Vagina (tissue), 2 donors: ENCODE results near the gene NOSIP. TPM values are rescaled to one million over a fixed set of nuclear protein-coding genes. Genes with fewer than 3 reads are reported as not detected.
A peak's percentile ranks its signal among the peaks of the same experiment; 100 is the strongest.

Experiments
- DNase-seq, 2 donors: peaks; one replicate each; pipeline ENCODE4 v3.0.0-alpha.2; 2017; ENCODE audit errors: extremely low spot score in 2 of 2
- H3K27ac ChIP-seq: fragments of 200-600 bp; sonication (generic); one replicate; pipeline ENCODE4 v1.5.1; 2019
- H3K27me3 ChIP-seq: fragments of 200-600 bp; sonication (generic); one replicate; pipeline ENCODE4 v1.5.1; 2019
- H3K36me3 ChIP-seq, 2 donors: fragments of 200-600 bp; sonication (generic); one replicate each; pipeline ENCODE4 v1.5.1; 2017 to 2019
- H3K4me1 ChIP-seq: fragments of 200-600 bp; sonication (generic); one replicate; pipeline ENCODE4 v1.5.1; 2019
- H3K4me3 ChIP-seq, 2 donors: fragments of 200-600 bp; sonication (generic); 1 replicate in 1 of 2; 2 replicates in 1 of 2; pipeline ENCODE4 v1.5.1; 2016 to 2019
- H3K9me3 ChIP-seq: fragments of 200-600 bp; sonication (generic); one replicate; pipeline ENCODE4 v1.5.1; 2019
- POLR2A ChIP-seq, 2 donors: fragments of 450-650 bp; IDR thresholded peaks; one replicate each; pipeline ENCODE4 v1.6.1; 2017; ENCODE audit warnings: antibody characterized with exemption in 2 of 2, mild to moderate bottlenecking in 2 of 2, moderate library complexity in 2 of 2
- POLR2AphosphoS5 ChIP-seq, 2 donors: sonication (generic); formaldehyde crosslinking; IDR thresholded peaks; one replicate each; pipeline ENCODE4 v1.9.0; 2017; ENCODE audit warnings: antibody characterized with exemption in 2 of 2, mild to moderate bottlenecking in 2 of 2, low read depth in 1 of 2; ENCODE audit not compliant: insufficient read depth in 1 of 2
- intact Hi-C: fragments of 100-400 bp; cut with DNase I; formaldehyde crosslinking; loops from one replicate; pipeline ENCODE4 v1.15.1; 2023
- total RNA-seq: library from RNA; depleted of rRNA; stranded (reverse); fragments of >200 nt; gene quantifications from one replicate; pipeline ENCODE4 v1.2.3, GENCODE V29; 2016
- TF ChIP-seq, protein P1 (sequence below), 3 experiments: fragments of 450-650 bp in 2 of 3; fragments of 200-600 bp in 1 of 3; sonication (generic) in 1 of 3; IDR thresholded peaks; one replicate each; pipeline ENCODE4 v1.5.1; 2017 to 2019; ENCODE audit warnings: antibody characterized with exemption in 3 of 3, mild to moderate bottlenecking in 2 of 3, moderate library complexity in 2 of 3

Gene NOSIP
- total RNA-seq, 1 donor from 2014 or later = 72.2 TPM

DNA sequence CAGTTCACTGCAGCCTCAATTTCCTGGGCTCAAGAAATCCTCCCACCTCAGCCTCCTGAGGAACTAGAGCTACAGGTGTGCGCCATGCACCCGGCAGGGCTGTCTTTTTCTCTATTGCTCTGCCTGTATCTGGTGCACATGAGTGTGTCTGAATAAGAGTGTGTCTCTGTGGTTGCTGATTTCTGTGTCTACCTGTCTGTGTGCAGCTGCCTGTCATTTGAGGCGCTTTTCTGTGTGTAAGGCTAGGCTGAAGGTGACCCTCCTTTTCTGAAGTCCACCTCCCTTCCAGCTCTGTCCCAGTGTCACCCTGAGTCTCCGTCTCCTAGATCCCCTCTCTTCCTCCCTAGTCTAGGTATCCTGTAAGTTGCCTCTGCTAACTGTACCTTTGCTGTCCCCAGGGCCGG lies 9.1 kb upstream of the NOSIP start:
- Histone ChIP-seq H3K9me3 (no peaks in the 10 kb centered on the region), H3K27me3 (no peaks in the 10 kb centered on the region), H3K4me3 (peak overlapping the region in 1 of 2 donors; percentile 83), H3K4me1 (peaks cover 24% of the 10 kb centered on the region), H3K27ac (peak overlapping the region; percentile 91), H3K36me3 (peaks cover 0 to under 1% of the 10 kb centered on the region in 2 donors)
- no peak for DNase-seq
- no peak for TF ChIP-seq POLR2AphosphoS5 (IDR thresholded peaks at IDR 0.05; ENCODE audit: insufficient read depth in 1 of 2, low read depth in 1 of 2)
- no peak for TF ChIP-seq POLR2A (IDR thresholded peaks at IDR 0.05)
- TF ChIP-seq, protein P1, sequence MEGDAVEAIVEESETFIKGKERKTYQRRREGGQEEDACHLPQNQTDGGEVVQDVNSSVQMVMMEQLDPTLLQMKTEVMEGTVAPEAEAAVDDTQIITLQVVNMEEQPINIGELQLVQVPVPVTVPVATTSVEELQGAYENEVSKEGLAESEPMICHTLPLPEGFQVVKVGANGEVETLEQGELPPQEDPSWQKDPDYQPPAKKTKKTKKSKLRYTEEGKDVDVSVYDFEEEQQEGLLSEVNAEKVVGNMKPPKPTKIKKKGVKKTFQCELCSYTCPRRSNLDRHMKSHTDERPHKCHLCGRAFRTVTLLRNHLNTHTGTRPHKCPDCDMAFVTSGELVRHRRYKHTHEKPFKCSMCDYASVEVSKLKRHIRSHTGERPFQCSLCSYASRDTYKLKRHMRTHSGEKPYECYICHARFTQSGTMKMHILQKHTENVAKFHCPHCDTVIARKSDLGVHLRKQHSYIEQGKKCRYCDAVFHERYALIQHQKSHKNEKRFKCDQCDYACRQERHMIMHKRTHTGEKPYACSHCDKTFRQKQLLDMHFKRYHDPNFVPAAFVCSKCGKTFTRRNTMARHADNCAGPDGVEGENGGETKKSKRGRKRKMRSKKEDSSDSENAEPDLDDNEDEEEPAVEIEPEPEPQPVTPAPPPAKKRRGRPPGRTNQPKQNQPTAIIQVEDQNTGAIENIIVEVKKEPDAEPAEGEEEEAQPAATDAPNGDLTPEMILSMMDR (IDR thresholded peaks at IDR 0.05) = no peak
- intact Hi-C loops = no loop called here

DNA sequence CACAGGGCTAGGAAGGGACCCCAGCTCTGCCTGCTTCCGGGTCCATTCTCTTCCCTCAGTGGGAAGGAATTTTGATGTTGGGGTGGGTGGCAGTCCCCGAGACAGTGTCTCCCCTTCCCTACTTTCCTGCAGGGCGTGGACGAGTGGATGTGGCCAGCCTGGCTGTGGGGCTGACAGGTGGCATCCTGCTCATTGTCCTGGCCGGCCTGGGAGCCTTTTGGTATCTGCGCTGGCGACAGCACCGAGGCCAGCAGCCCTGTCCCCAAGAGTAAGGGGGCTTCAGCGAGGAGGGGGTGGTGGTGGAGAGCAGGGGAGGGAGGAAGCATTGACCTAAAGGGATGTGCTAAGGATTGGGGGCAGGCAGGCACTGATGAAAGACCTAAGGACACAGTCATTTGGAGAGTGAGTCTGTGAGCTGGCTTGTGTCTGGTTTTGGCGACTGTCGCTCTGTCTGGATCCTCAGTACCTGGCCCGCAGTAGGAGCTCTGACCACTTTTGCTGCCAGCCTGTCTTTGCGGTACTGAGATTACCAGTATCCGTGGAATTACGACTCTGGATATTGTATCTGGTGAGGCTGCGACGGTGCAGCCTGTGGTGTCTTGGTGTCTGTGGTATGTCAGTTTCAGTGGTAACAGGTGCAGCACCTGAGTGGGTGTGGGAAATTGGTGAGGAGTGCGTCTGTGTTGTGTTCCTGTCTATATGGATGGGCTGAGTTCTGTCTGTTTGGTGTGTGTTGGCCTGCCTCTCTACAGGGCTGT lies 8.2 kb upstream of the NOSIP start:
- Histone ChIP-seq H3K4me1 (peaks cover 20% of the 10 kb centered on the region), H3K9me3 (no peaks in the 10 kb centered on the region), H3K27me3 (no peaks in the 10 kb centered on the region), H3K4me3 (no peak overlapping the region), H3K27ac (no peak overlapping the region), H3K36me3 (no peaks in the 10 kb centered on the region)
- DNase-seq = no peak
- TF ChIP-seq POLR2AphosphoS5 (IDR thresholded peaks at IDR 0.05; ENCODE audit: insufficient read depth in 1 of 2, low read depth in 1 of 2) (no peak), POLR2A (IDR thresholded peaks at IDR 0.05) (no peak)
- TF ChIP-seq, protein P1 (IDR thresholded peaks at IDR 0.05) = no peak
- intact Hi-C loops = no loop called here

DNA sequence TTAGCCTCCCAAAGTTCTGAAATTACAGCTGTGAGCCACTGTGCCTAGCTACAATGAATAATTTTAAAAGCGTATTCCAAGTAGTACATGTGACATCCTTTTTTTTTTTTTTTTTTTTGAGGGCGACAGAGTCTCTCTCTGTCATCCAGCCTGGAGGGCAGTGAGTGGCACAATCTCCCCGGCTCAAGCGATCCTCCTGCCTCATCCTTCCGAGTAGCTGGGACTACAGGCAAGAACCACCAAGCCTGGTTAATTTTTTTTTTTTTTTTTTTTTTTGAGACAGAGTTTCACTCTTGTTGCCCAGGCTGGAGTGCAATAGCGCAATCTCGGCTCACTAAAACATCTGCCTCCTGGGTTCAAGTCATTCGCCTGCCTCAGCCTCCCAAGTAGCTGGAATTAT lies 6.9 kb upstream of the NOSIP start:
- TF ChIP-seq, protein P1 (IDR thresholded peaks at IDR 0.05) = no peak
- TF ChIP-seq POLR2A (IDR thresholded peaks at IDR 0.05) (no peak), POLR2AphosphoS5 (IDR thresholded peaks at IDR 0.05; ENCODE audit: insufficient read depth in 1 of 2, low read depth in 1 of 2) (no peak)
- intact Hi-C loops = no loop called here
- Histone ChIP-seq H3K9me3 (no peaks in the 10 kb centered on the region), H3K4me3 (no peak overlapping the region), H3K27ac (no peak overlapping the region), H3K4me1 (peaks cover 9% of the 10 kb centered on the region), H3K36me3 (no peaks in the 10 kb centered on the region), H3K27me3 (no peaks in the 10 kb centered on the region)
- DNase-seq = no peak

DNA sequence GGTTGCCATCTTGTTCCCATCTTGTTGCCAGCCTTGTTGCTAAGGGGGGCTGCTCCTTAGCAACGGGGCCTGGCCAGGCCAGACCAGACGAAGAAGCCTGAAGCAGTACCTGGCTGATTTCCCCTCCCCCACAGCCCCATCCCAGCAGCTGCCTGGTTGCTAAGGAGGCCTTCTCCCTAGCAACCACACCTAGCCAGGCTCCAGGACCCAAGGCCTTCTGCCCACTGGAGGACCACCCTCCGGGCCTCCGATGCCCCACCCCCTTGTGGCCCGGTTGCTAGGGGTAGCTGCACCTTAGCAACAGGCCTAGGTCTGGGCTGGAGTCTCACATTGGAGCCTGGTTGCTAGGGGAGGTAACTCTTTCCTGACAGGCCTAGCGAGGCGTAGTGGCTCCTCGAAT lies 4.7 kb upstream of the NOSIP start:
- TF ChIP-seq, protein P1 (IDR thresholded peaks at IDR 0.05) = no peak
- TF ChIP-seq POLR2AphosphoS5 (IDR thresholded peaks at IDR 0.05; ENCODE audit: insufficient read depth in 1 of 2, low read depth in 1 of 2) (no peak), POLR2A (IDR thresholded peaks at IDR 0.05) (no peak)
- peaks cover 6% of the 10 kb centered on the region for H3K4me1 ChIP-seq
- H3K27ac ChIP-seq = no peak overlapping the region
- intact Hi-C loops = no loop called here
- H3K4me3 ChIP-seq = no peak overlapping the region
- H3K36me3 ChIP-seq = no peaks in the 10 kb centered on the region
- no peak for DNase-seq
- H3K9me3 ChIP-seq = no peaks in the 10 kb centered on the region
- no peaks in the 10 kb centered on the region for H3K27me3 ChIP-seq

DNA sequence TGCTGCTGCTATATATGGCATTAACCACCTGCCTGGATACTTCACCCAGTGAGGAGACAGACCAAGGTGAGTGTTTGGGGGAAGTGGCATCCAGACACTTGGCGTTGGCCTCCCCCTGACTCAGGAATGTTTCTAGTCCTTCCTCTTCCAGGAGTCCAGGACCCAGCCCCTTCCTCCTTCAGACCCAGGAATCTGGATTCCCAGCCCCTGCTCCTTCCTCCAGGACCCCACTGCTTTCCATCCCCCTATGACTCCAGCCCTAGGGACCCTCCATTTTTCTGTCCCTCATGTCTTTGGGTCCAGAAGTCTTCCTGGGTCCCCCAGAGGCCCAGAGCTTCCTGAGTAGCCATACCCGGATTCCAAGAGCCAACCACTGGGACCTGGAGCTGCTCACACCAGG lies 2.9 kb upstream of the NOSIP start:
- no peak overlapping the region for H3K4me3 ChIP-seq
- TF ChIP-seq POLR2AphosphoS5 (IDR thresholded peaks at IDR 0.05; ENCODE audit: insufficient read depth in 1 of 2, low read depth in 1 of 2) = no peak
- TF ChIP-seq, protein P1 (IDR thresholded peaks at IDR 0.05) = no peak
- TF ChIP-seq POLR2A (IDR thresholded peaks at IDR 0.05) = no peak
- intact Hi-C loops = no loop called here
- no peak for DNase-seq
- H3K4me1 ChIP-seq = peaks cover 14% of the 10 kb centered on the region
- no peaks in the 10 kb centered on the region for H3K9me3 ChIP-seq
- H3K27ac ChIP-seq = no peak overlapping the region
- no peaks in the 10 kb centered on the region for H3K27me3 ChIP-seq
- H3K36me3 ChIP-seq = no peaks in the 10 kb centered on the region
